NCI-H2081 (cell line): ENCODE measurements around the gene PRR5.

ENCODE experiments used
- DNase-seq, 2 experiments: peaks; one replicate each; lab custom pipeline; 2025; lab: John Stamatoyannopoulos, UW

PRR5 gene

GRCh38 chr22:44693145-44693544 is 8.9 kb upstream of the PRR5 start:
- no peak for DNase-seq

- no peak for DNase-seq
These were observed 8.2 kb upstream of the PRR5 start for GRCh38 chr22:44693756-44694155.

- DNase-seq, result peak; percentile 32 to 37
These were observed 4.4 kb upstream of the PRR5 start for GRCh38 chr22:44697423-44698141.

GRCh38 chr22:44698531-44699421 is 3.2 kb upstream of the PRR5 start:
- DNase-seq, result no peak

GRCh38 chr22:44700456-44700855 is 1.5 kb upstream of the PRR5 start:
- DNase-seq, result no peak

GRCh38 chr22:44701187-44701790 is 715 bp upstream of the PRR5 start:
- no peak for DNase-seq

- DNase-seq, result peak in 1 of 2 experiments; percentile 3
These were observed 635 bp downstream of the PRR5 start for GRCh38 chr22:44702479-44703198.

GRCh38 chr22:44703255-44703870 is 1.4 kb downstream of the PRR5 start:
- DNase-seq, result no peak

- DNase-seq, result no peak
These were observed 2.4 kb downstream of the PRR5 start for GRCh38 chr22:44704159-44705021.

- no peak for DNase-seq
These were observed 3.0 kb downstream of the PRR5 start for GRCh38 chr22:44705022-44705297.

GRCh38 chr22:44706488-44706887 is 4.5 kb downstream of the PRR5 start:
- no peak for DNase-seq

- no peak for DNase-seq
These were observed 5.2 kb downstream of the PRR5 start for GRCh38 chr22:44707178-44707577.

GRCh38 chr22:44707752-44708151 is 5.7 kb downstream of the PRR5 start:
- no peak for DNase-seq

GRCh38 chr22:44709881-44710392 is 7.9 kb downstream of the PRR5 start:
- no peak for DNase-seq

- DNase-seq, result peak; percentile 11 to 28
These were observed 8.7 kb downstream of the PRR5 start for GRCh38 chr22:44710474-44711240.

- no peak for DNase-seq
These were observed 9.2 kb downstream of the PRR5 start for GRCh38 chr22:44711241-44711560.

- DNase-seq, result no peak
These were observed 9.9 kb downstream of the PRR5 start for GRCh38 chr22:44711690-44712555.

GRCh38 chr22:44712962-44713361 is 11.0 kb downstream of the PRR5 start:
- no peak for DNase-seq

GRCh38 chr22:44714703-44715350 is 12.8 kb downstream of the PRR5 start:
- DNase-seq, result no peak
